Esophagus (tissue), 2 donors: ENCODE measurements around the gene ZFAND2A. TPM values are rescaled to one million over a fixed set of nuclear protein-coding genes. Genes with fewer than 3 reads are reported as not detected.
"Not testable (repeated sequence)": the region's sequence is repeated elsewhere in the genome, so short reads cannot be mapped to it uniquely, and the experiment has no call there.

Source experiments
- H3K27ac ChIP-seq, 2 donors: one replicate each; pipeline ENCODE4 v1.5.1; 2013; ENCODE audit warnings: low read depth in 2 of 2, mild to moderate bottlenecking in 2 of 2, inconsistent platforms in 1 of 2, low read length in 1 of 2, moderate library complexity in 1 of 2
- H3K27me3 ChIP-seq, 2 donors: one replicate each; pipeline ENCODE4 v1.6.1; 2013; ENCODE audit warnings: low read length in 2 of 2, control low read depth in 1 of 2, mild to moderate bottlenecking in 1 of 2; ENCODE audit not compliant: insufficient read depth in 2 of 2, control insufficient read depth in 1 of 2
- H3K36me3 ChIP-seq, 2 donors: one replicate each; pipeline ENCODE4 v1.6.1; 2013; ENCODE audit warnings: low read length in 1 of 2; ENCODE audit not compliant: control insufficient read depth in 2 of 2, insufficient read depth in 2 of 2
- H3K4me1 ChIP-seq, 2 donors: one replicate each; pipeline ENCODE4 v1.6.1; 2013; ENCODE audit warnings: low read length in 1 of 2; ENCODE audit not compliant: control insufficient read depth in 2 of 2, insufficient read depth in 2 of 2
- H3K4me3 ChIP-seq, 2 donors: one replicate each; pipeline ENCODE4 v1.5.1; 2013; ENCODE audit warnings: low read length in 2 of 2, mild to moderate bottlenecking in 2 of 2, low read depth in 1 of 2, moderate library complexity in 1 of 2
- H3K9me3 ChIP-seq, 2 donors: one replicate each; pipeline ENCODE4 v1.6.1; 2013; ENCODE audit warnings: mild to moderate bottlenecking in 2 of 2, low read depth in 1 of 2, low read length in 1 of 2, moderate library complexity in 1 of 2; ENCODE audit not compliant: control insufficient read depth in 2 of 2, insufficient read depth in 1 of 2
- WGBS, 2 donors: extraction: QIAGEN DNeasy Blood & Tissue Kit; methylation state at CpG; one replicate each; pipeline ENCODE4 v1.1.7; 2013; 5-methylcytosine and 5-hydroxymethylcytosine counted together
- polyA plus RNA-seq, 2 donors: library from polyadenylated mRNA; stranded (reverse); fragments of 200-250 nt; gene quantifications; one replicate each; pipeline ENCODE4 v1.2.3, GENCODE V29; 2013
- donor health status: healthy with polysubstance abuse.
- donor health status: Bipolar disorder and iron deficiency.

Gene ZFAND2A
- polyA plus RNA-seq, 2 donors: 24.8 to 38.1 TPM

DNA sequence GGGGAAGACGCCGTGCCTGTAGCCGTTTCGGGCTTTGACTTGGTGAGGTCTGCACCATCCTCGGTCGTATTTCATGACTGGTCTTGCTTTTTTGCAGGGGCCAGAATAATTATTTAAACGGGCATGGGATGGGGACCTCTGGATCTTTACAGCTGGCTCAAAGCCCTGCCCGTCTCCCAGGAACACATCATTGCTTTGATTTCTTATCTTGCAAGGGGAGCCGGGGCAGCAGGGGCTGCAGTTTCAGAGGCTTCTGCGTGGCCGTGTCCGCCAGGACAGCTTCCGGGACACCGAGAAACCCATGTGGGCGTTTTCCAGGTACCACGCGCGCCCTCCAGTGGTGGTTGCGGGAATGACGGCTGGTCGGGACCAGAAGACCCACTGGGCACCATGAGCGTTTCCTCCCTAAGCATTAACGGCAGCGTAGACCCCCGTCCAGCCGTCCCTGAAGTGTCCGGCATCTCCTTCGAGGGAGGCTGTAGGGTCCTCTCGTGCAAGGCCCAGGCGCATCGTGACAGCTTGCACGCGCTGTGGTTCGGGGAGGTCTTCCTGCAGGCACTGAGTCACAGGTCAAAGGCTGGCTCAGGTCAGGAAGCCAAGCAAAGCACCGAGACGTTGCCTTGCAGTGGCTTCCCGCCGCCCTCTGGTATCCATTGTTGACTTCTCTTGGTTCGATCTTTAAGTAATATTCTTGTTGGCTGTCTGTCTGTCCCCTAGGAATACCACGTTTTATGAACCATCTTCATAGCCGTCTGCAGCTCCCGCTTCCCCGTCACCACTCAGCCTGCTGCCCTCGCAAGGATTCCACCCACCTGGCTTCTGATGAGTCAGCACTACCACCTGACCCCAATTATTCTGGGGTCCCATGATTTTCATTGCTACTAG is 16.2 kb upstream of the ZFAND2A start:
- H3K4me1 ChIP-seq: peaks cover 0 to 3% of the 10 kb centered on the region in 2 donors
- H3K4me3 ChIP-seq: peak overlapping the region in 1 of 2 donors; percentile 17
- 20% methylated on average over 44 of the region's 44 CpGs for WGBS, 2 donors
- H3K9me3 ChIP-seq: no peaks in the 10 kb centered on the region
- no peaks in the 10 kb centered on the region for H3K27me3 ChIP-seq
- no peaks in the 10 kb centered on the region for H3K36me3 ChIP-seq
- H3K27ac ChIP-seq: no peak overlapping the region

DNA sequence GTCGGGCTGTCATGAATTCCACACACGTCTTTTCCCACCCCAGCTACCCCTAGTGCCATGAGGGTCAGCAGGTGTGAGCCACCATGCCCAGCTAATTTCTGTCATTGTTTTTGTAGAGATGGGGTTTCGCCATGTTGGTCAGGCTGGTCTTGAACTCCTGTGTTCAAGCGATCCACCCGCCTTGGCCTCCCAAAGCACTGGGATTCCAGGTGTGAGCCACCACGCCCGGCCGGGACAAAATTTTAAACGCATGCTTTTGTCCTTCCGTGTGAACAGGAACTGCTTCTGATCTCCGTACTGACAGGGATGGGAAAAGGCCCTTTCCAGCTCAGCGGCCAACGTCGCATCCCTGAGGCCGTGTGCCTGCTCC is 15.6 kb upstream of the ZFAND2A start:
- Histone ChIP-seq H3K36me3 (no peaks in the 10 kb centered on the region), H3K27ac (no peak overlapping the region), H3K9me3 (no peaks in the 10 kb centered on the region), H3K27me3 (no peaks in the 10 kb centered on the region), H3K4me3 (peak overlapping the region in 1 of 2 donors; percentile 17), H3K4me1 (peaks cover 0 to 3% of the 10 kb centered on the region in 2 donors)
- 91 to 92% methylated on average over 15 of the region's 15 CpGs for WGBS, 2 donors

DNA sequence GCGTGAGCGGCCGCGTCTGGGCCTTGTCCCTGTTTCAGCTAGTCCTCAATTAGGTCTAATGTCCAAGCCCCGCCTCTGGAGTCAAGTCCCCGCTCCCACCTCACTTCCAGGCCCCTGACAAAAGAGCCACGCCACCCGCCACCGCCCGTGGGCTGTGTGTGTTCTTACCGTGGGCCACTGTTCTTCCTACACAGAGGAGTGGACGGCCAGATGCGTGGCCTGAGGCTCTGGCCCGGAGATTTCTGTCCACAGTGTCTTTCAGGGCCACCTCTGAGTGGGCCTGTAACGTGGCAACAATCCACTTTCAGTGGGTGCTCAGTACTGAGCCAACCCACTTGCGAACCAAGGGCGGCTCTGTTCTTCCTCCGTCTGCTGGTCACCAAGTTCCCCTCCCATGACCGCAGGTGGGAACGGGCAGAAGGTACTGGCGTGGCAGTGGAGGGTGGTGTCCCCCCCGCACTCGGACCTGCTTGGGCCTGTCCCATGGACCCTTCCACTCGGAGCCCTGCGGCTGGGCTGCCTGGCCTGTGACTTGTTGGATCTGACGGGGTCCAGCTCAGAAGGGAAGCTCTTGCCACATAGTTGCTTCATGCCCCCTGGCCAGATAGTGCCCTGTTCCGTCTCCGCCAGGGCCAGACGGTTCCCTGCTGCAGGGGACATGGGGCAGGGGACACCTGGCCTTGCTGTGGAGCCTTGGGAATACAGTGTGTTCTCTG is 15.0 kb upstream of the ZFAND2A start:
- no peak overlapping the region for H3K27ac ChIP-seq
- H3K27me3 ChIP-seq: no peaks in the 10 kb centered on the region
- 96 to 97% methylated on average over 29 of the region's 29 CpGs for WGBS, 2 donors
- H3K9me3 ChIP-seq: no peaks in the 10 kb centered on the region
- no peaks in the 10 kb centered on the region for H3K36me3 ChIP-seq
- H3K4me3 ChIP-seq: no peak overlapping the region
- H3K4me1 ChIP-seq: peaks cover 0 to 3% of the 10 kb centered on the region in 2 donors

DNA sequence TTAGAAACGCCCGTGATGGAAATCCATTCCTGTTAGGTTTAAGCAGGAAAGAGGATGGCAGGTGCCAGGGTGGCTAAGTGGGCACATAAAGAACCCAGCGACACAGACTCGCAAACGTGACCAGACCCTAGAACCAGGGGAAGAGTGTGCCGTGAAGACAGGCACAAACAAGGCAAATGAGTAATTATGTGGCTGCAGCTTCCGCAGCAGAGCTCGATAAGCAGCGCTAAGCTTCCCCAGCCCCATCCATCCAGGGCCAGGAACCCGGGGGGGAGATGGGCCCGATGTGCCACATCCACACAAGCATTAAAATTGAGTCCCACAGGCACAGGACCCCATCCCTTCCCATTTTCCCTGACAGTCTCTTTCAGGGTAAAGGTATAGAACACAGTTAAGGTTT is 14.0 kb upstream of the ZFAND2A start:
- Histone ChIP-seq H3K4me3 (no peak overlapping the region), H3K27ac (no peak overlapping the region), H3K27me3 (no peaks in the 10 kb centered on the region), H3K36me3 (no peaks in the 10 kb centered on the region), H3K9me3 (no peaks in the 10 kb centered on the region), H3K4me1 (peaks cover 0 to 3% of the 10 kb centered on the region in 2 donors)
- 82 to 87% methylated on average over 11 of the region's 11 CpGs for WGBS, 2 donors

DNA sequence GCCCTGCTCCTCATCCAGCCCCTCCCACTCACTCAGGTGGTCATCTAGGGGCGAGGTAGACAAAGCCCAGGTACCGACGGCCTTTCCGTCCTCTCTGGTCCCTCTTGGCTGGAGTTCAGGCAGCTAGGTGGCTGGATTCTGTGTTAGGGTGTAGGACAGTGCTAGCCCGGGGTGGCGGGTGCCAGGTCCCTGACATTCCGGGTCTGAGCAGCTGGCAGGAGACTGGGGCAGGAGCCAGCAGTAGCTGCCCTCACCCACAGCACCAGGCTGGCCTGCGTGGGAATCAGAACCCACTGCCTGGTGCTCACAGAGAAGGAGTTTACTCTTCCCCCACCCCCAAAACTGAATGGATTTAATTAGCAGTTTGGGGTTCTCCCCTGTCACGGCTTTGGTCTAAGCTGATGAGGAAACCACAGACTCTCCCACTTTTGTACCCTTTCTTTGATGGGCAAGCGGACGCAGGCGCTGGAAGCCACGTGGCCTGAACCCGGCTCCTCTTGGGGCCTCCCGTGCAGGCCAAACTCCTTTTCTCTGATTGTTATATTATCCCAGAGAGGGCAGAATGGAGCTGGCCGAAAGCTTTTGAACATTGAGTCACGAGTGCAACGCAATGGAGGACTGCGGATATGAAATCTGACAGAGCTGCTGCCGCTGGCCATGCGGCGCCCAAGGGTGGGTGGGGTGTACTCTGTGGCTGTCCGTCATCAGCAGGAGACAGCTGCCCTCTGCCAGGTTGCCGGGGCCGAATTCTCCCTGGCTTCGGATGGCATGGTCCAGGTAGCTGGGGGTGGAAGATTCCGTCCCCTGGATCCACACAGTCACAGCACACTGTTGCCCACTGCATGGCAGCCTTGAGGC is 12.9 kb upstream of the ZFAND2A start:
- H3K4me3 ChIP-seq: no peak overlapping the region
- H3K27me3 ChIP-seq: no peaks in the 10 kb centered on the region
- H3K4me1 ChIP-seq: peaks cover 0 to 3% of the 10 kb centered on the region in 2 donors
- no peaks in the 10 kb centered on the region for H3K36me3 ChIP-seq
- no peaks in the 10 kb centered on the region for H3K9me3 ChIP-seq
- H3K27ac ChIP-seq: no peak overlapping the region
- WGBS, 2 donors: 84 to 86% methylated on average over 27 of the region's 27 CpGs

DNA sequence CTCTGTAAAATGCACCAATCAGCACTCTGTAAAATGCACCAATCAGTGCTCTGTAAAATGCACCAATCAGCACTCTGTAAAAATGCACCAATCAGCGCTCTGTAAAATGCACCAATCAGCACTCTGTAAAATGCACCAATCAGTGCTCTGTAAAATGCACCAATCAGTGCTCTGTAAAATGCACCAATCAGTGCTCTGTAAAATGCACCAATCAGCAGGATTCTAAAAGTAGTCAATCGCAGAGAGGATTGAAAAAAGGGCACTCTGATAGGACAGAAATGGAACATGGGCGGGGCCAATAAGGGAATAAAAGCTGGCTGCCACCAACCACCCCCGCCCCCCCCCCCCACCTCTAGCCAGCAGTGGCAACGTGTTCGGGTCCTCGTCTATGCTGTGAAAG is 11.5 kb upstream of the ZFAND2A start:
- H3K9me3 ChIP-seq, H3K4me1 ChIP-seq, H3K27ac ChIP-seq, H3K4me3 ChIP-seq, H3K27me3 ChIP-seq, H3K36me3 ChIP-seq: not testable (repeated sequence)
- WGBS, 2 donors: 71 to 73% methylated on average over 6 to 7 of the region's 7 CpGs

DNA sequence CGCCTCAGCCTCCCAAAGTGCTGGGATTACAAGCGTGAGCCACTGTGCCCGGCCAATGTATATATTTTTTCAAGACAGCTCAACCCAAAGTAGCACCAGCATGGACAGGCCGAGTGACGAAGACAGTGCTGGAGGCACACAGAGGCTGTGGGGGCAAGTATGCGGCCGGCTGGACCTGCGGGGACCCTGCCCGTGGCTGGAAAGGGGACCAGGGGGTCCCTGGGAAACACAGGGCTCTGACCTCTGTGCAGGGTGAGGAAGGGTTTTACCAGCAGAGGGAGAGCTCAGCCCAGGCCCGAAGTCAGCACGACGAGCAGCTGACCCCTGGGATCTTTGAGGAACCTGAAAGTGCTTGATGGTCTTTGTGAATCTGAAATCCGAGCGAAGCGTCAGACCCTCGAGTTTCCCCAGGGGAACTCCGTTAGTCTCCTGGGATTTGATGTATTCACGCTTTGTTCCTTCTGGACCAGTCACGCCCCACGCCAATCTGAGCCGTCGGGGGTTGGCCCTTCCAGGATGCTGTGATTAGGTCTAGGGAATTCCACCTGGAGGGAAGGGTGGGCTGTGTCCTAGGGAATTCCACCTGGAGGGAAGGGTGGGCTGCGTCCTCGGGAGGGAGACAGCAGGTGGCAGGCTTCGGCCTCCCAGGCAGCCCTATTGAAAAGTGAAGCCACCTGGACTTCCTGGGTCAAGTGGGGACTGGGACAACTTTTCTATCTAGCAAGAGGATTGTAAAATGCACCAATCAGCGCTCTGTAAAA is 10.9 kb upstream of the ZFAND2A start:
- no peaks in the 10 kb centered on the region for H3K27me3 ChIP-seq
- WGBS, 2 donors: 83 to 86% methylated on average over 26 of the region's 26 CpGs
- H3K9me3 ChIP-seq: no peaks in the 10 kb centered on the region
- no peaks in the 10 kb centered on the region for H3K4me1 ChIP-seq
- H3K36me3 ChIP-seq: no peaks in the 10 kb centered on the region
- H3K27ac ChIP-seq: no peak overlapping the region
- H3K4me3 ChIP-seq: no peak overlapping the region

DNA sequence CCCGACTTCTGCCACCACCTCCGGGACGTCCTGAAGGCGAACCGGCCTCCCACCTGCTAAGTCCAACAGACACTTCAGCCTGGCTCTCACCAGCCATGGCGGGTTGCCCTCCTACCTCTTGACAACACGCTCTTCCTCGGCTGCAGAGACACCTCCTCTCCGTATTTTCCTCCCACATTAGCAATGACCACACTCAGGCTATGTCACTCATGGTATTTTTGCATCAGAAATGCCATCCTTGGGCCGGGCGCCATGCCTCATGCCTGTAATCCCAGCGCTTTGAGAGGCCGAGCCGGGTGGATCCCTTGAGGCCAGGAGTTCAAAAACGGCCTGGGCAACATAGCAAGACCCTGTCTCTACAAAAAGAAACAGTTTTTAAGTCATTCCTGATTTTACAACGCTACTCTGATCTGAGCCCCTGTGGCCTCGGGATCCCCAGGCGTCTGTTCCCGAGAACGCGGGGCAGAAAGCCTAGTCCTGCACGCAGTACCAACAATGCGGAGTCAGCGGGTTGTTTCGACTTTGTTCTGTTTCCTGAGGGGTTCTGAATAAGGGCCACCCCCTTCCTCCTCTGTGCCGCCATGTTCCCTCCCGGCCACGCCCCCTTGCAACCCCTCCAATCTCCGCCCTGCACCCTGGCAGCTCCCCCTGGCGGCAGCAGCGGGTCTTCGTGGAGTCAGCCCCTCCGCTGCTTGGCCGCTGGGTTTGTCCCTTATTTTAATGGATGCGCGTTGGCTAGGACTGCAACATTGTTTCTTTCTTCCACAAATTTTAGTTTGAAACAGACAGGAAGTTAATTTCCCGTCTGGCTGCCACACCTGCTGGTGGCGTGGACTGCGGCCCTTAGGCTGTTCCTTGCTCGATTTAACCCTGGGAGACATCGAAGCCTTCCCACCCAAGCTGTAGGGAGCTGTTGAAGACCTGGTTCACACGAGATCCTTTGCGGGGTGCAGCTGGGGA is 9.7 kb upstream of the ZFAND2A start:
- 45 to 51% methylated on average over 43 of the region's 43 CpGs for WGBS, 2 donors
- H3K4me1 ChIP-seq: no peaks in the 10 kb centered on the region
- peak overlapping the region; percentile 23 to 39 for H3K4me3 ChIP-seq
- H3K9me3 ChIP-seq: no peaks in the 10 kb centered on the region
- no peak overlapping the region for H3K27ac ChIP-seq
- no peaks in the 10 kb centered on the region for H3K27me3 ChIP-seq
- peaks cover 0 to under 1% of the 10 kb centered on the region in 2 donors for H3K36me3 ChIP-seq
